Measurements from ENCODE around the gene FAHD1. TPM values are rescaled to one million over a fixed set of nuclear protein-coding genes. Genes with fewer than 3 reads are reported as not detected.

Gene FAHD1
- total RNA-seq, 2 experiments from 2014 or later = 15.1 to 32.4 TPM

DNA sequence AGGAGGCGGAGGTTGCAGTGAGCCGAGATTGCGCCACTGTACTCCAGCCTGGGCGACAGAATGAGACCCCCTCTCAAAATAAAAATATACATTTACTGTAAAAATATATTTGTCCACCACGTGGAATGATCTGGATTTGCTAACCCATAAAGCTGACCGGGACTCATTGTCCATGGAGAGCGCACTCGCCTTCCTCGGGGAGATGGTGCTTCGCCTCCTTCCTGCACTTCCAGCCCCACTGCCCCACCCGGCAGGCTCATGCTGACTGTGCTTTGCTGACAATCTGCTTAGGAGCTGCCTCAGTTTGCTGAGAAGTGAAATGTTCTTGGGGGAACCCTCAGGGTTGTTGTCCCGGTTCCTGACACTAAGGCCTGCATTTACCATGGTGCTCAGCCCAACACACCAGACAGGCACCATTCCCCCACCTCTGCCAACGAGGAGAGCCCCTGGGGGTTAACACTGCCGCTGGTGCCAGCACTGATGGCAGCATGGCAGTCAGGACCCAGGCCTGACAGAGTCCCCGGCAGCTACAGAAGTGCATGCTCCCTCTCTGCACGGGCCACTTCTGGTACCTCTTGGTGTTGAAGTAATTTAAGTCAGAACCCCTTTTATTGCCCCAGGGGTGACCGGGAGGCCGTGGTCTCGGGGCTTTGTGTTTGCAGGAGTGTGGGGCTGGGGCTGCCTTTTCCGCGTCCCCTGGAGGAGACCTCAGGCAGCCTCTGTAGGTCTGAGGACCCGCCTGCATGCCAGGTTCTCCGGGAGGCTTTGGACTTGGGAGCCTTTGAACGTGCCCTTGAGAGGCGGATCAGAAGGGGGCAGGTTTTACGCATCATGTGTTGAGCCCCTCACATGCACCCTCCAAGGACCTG, 41.8 kb upstream of the FAHD1 start:
- Histone ChIP-seq H3K4me3 (ENCODE audit: low read depth, low read length, poor library complexity, severe bottlenecking) (no peak overlapping the region), H4K20me1 (ENCODE audit: insufficient read depth, low read length) (no peaks in the 10 kb centered on the region; the same call in 1 of the 2 replicates), H3K79me2 (ENCODE audit: insufficient read depth, low read depth, low read length) (peaks cover 22% of the 10 kb centered on the region), H2AFZ (ENCODE audit: low read length) (no peak overlapping the region), H3K9me3 (ENCODE audit: low read length) (no peaks in the 10 kb centered on the region), H3K4me1 (ENCODE audit: insufficient read depth, low read length, poor library complexity, severe bottlenecking) (peaks cover 13% of the 10 kb centered on the region), H3K36me3 (ENCODE audit: insufficient read depth, low read length) (peaks cover 45% of the 10 kb centered on the region; the same call in 1 of the 2 replicates), H3K4me2 (ENCODE audit: low read length) (no peak overlapping the region), H3K9me2 (ENCODE audit: insufficient read depth, low read length) (no peaks in the 10 kb centered on the region), H3K27ac (ENCODE audit: low read depth, low read length, poor library complexity, severe bottlenecking) (no peak overlapping the region)
- ChIA-PET CTCF (ENCODE audit: unreplicated experiment) (no interaction called here), POLR2A (interaction anchor here (1.1 kb wide), 1 partner anchor 143 kb away, joined by 3 read pairs; no protein-coding TSS in a partner anchor)
- DNase-seq (ENCODE audit: low spot score) = no peak
- no peak for TF ChIP-seq EZH2phosphoT487 (IDR thresholded peaks at IDR 0.05; ENCODE audit: borderline replicate concordance, low read depth, low read length)
- TF ChIP-seq, protein P1, sequence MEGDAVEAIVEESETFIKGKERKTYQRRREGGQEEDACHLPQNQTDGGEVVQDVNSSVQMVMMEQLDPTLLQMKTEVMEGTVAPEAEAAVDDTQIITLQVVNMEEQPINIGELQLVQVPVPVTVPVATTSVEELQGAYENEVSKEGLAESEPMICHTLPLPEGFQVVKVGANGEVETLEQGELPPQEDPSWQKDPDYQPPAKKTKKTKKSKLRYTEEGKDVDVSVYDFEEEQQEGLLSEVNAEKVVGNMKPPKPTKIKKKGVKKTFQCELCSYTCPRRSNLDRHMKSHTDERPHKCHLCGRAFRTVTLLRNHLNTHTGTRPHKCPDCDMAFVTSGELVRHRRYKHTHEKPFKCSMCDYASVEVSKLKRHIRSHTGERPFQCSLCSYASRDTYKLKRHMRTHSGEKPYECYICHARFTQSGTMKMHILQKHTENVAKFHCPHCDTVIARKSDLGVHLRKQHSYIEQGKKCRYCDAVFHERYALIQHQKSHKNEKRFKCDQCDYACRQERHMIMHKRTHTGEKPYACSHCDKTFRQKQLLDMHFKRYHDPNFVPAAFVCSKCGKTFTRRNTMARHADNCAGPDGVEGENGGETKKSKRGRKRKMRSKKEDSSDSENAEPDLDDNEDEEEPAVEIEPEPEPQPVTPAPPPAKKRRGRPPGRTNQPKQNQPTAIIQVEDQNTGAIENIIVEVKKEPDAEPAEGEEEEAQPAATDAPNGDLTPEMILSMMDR (conservative IDR thresholded peaks at IDR 0.05; ENCODE audit: low read length) = no peak
- intact Hi-C loops (cut with micrococcal nuclease; ENCODE audit: unreplicated experiment) = loop anchor here (5.0 kb wide), 2 partner anchors 42 to 157 kb away; partner anchors contain the start of genes FAHD1, HAGH and MSRB1
- no TSS peak for BruUV-seq (replicated peaks)

DNA sequence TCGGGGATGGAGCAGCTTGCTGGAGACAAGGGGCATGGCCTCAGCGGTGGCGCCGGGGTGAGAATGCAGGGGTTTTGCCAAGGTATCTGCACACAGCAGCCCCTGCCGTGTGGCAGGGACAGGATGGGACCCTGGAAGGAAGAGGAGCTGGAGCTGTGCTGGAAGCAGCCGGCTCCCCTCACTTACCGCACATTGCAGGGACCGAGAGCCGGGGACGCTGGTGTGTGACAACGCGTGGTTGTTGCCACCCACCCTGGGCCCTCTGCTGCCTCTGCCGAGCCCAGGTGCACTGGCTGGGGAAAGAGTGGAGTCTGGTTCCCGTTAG, 41.2 kb upstream of the FAHD1 start:
- no peak for DNase-seq (ENCODE audit: low spot score)
- H3K4me3 ChIP-seq (ENCODE audit: low read depth, low read length, poor library complexity, severe bottlenecking) = no peak overlapping the region
- H4K20me1 ChIP-seq (ENCODE audit: insufficient read depth, low read length) = no peaks in the 10 kb centered on the region; the same call in 1 of the 2 replicates
- ChIA-PET CTCF (ENCODE audit: unreplicated experiment) (no interaction called here), POLR2A (no interaction called here)
- no TSS peak for BruUV-seq (replicated peaks)
- no peak for TF ChIP-seq EZH2phosphoT487 (IDR thresholded peaks at IDR 0.05; ENCODE audit: borderline replicate concordance, low read depth, low read length)
- TF ChIP-seq, protein P1 (conservative IDR thresholded peaks at IDR 0.05; ENCODE audit: low read length) = no peak
- peaks cover 13% of the 10 kb centered on the region for H3K4me1 ChIP-seq (ENCODE audit: insufficient read depth, low read length, poor library complexity, severe bottlenecking)
- H2AFZ ChIP-seq (ENCODE audit: low read length) = no peak overlapping the region
- intact Hi-C loops (cut with micrococcal nuclease; ENCODE audit: unreplicated experiment) = no loop called here
- no peak overlapping the region for H3K27ac ChIP-seq (ENCODE audit: low read depth, low read length, poor library complexity, severe bottlenecking)
- peaks cover 42% of the 10 kb centered on the region; the same call in 1 of the 2 replicates for H3K36me3 ChIP-seq (ENCODE audit: insufficient read depth, low read length)
- H3K79me2 ChIP-seq (ENCODE audit: insufficient read depth, low read depth, low read length) = peaks cover 22% of the 10 kb centered on the region
- H3K4me2 ChIP-seq (ENCODE audit: low read length) = no peak overlapping the region
- no peaks in the 10 kb centered on the region for H3K9me3 ChIP-seq (ENCODE audit: low read length)
- H3K9me2 ChIP-seq (ENCODE audit: insufficient read depth, low read length) = no peaks in the 10 kb centered on the region
